Chondrocyte (in vitro differentiated cells): ENCODE measurements around the gene STX5. TPM values are rescaled to one million over a fixed set of nuclear protein-coding genes. Genes with fewer than 3 reads are reported as not detected.

Experiments
- DNase-seq: peaks from one replicate; pipeline ENCODE4 v3.0.0; 2021; ENCODE audit warnings: mixed read lengths, low spot score
- H3K27ac Mint-ChIP-seq: one replicate; pipeline ENCODE4 v1.8.0; 2021; ENCODE audit warnings: mild to moderate bottlenecking, moderate library complexity, mixed read lengths; ENCODE audit not compliant: unreplicated experiment
- H3K27me3 Mint-ChIP-seq: 2 replicates; pipeline ENCODE4 v1.8.0; 2021; ENCODE audit warnings: low read depth, mixed read lengths
- H3K36me3 Mint-ChIP-seq: 2 replicates; pipeline ENCODE4 v1.8.0; 2021; ENCODE audit warnings: low read depth, mixed read lengths
- H3K4me1 Mint-ChIP-seq: 2 replicates; pipeline ENCODE4 v1.8.0; 2021; ENCODE audit warnings: low read depth, mild to moderate bottlenecking, mixed read lengths
- H3K4me3 Mint-ChIP-seq: one replicate; pipeline ENCODE4 v1.8.0; 2021; ENCODE audit warnings: mild to moderate bottlenecking, moderate library complexity, mixed read lengths; ENCODE audit not compliant: unreplicated experiment
- H3K9me3 Mint-ChIP-seq: 2 replicates; pipeline ENCODE4 v1.8.0; 2021; ENCODE audit warnings: low read depth, mixed read lengths
- CTCF ChIP-seq: fragments of 200-600 bp; sonication (generic); IDR thresholded peaks from 2 replicates; pipeline ENCODE4 v1.5.0; 2021; ENCODE audit warnings: antibody characterized with exemption, mild to moderate bottlenecking, moderate library complexity
- total RNA-seq: library from RNA; stranded (reverse); gene quantifications from 3 replicates; pipeline ENCODE4 v1.2.1, GENCODE V29; 2021

The STX5 gene
- total RNA-seq, 1 donor from 2014 or later: 45.5 TPM

- TF ChIP-seq CTCF: no peak
- Mint-ChIP-seq H3K27me3 (no peaks in the 10 kb centered on the region), H3K36me3 (peaks cover 42% of the 10 kb centered on the region), H3K4me1 (peaks cover 12% of the 10 kb centered on the region), H3K9me3 (no peaks in the 10 kb centered on the region), H3K27ac (no peak overlapping the region), H3K4me3 (no peak overlapping the region)
- no peak for DNase-seq
Measured at GRCh38 chr11:62799486-62799885, 32.4 kb downstream of the STX5 start.

GRCh38 chr11:62796281-62796680, 35.6 kb downstream of the STX5 start:
- no peak overlapping the region for H3K4me3 Mint-ChIP-seq
- H3K27me3 Mint-ChIP-seq: no peaks in the 10 kb centered on the region
- H3K9me3 Mint-ChIP-seq: no peaks in the 10 kb centered on the region
- H3K4me1 Mint-ChIP-seq: peaks cover 10% of the 10 kb centered on the region
- H3K36me3 Mint-ChIP-seq: peaks cover 43% of the 10 kb centered on the region
- no peak overlapping the region for H3K27ac Mint-ChIP-seq
- no peak for DNase-seq
- TF ChIP-seq CTCF: no peak

GRCh38 chr11:62794201-62794775, 37.6 kb downstream of the STX5 start:
- peaks cover 28% of the 10 kb centered on the region for H3K4me1 Mint-ChIP-seq
- H3K27me3 Mint-ChIP-seq: no peaks in the 10 kb centered on the region
- no peaks in the 10 kb centered on the region for H3K9me3 Mint-ChIP-seq
- no peak overlapping the region for H3K27ac Mint-ChIP-seq
- no peak for TF ChIP-seq CTCF
- H3K4me3 Mint-ChIP-seq: no peak overlapping the region
- no peak for DNase-seq
- H3K36me3 Mint-ChIP-seq: peaks cover 35% of the 10 kb centered on the region

- Mint-ChIP-seq H3K27me3 (no peaks in the 10 kb centered on the region), H3K36me3 (peaks cover 27% of the 10 kb centered on the region), H3K4me3 (peak overlapping the region; percentile 88), H3K27ac (peak overlapping the region; percentile 94), H3K9me3 (no peaks in the 10 kb centered on the region), H3K4me1 (peaks cover 45% of the 10 kb centered on the region)
- DNase-seq: no peak
- TF ChIP-seq CTCF: peak; percentile 4
Measured at GRCh38 chr11:62792202-62792575, 39.7 kb downstream of the STX5 start.

GRCh38 chr11:62791501-62792201, 40.2 kb downstream of the STX5 start, which contains the start of gene TMEM223:
Gene TMEM223 (minus strand): TSS chr11:62792006. CDS start chr11:62791994, 12 bp downstream.
- H3K36me3 Mint-ChIP-seq: peaks cover 25% of the 10 kb centered on the region
- peak; percentile 95 for DNase-seq
- TF ChIP-seq CTCF: peak; percentile 45
- peak within 1 kb of the TSS; percentile 88 for H3K4me3 Mint-ChIP-seq
- H3K4me1 Mint-ChIP-seq: peaks cover 45% of the 10 kb centered on the region
- H3K27ac Mint-ChIP-seq: peak within 1 kb of the TSS; percentile 94
- H3K27me3 Mint-ChIP-seq: no peaks in the 10 kb centered on the region
- no peaks in the 10 kb centered on the region for H3K9me3 Mint-ChIP-seq
